A673 (cell line): ENCODE results near the gene SLC7A6.

Experiments
- CTCF ChIP-seq: fragments of 300-800, 200-600 bp; sonication (generic); conservative IDR thresholded peaks from 2 replicates; pipeline ENCODE4 v1.5.1; 2017; ENCODE audit warnings: low read depth, mild to moderate bottlenecking, antibody characterized with exemption, low read length, moderate library complexity, mixed read lengths
- EZH2 ChIP-seq: fragments of 200-600 bp; sonication (generic); IDR thresholded peaks from 2 replicates; pipeline ENCODE4 v1.6.1; 2017; ENCODE audit warnings: borderline replicate concordance, low read depth, mild to moderate bottlenecking, mixed read lengths, antibody characterized with exemption, low read length; ENCODE audit not compliant: poor library complexity, severe bottlenecking

DNA sequence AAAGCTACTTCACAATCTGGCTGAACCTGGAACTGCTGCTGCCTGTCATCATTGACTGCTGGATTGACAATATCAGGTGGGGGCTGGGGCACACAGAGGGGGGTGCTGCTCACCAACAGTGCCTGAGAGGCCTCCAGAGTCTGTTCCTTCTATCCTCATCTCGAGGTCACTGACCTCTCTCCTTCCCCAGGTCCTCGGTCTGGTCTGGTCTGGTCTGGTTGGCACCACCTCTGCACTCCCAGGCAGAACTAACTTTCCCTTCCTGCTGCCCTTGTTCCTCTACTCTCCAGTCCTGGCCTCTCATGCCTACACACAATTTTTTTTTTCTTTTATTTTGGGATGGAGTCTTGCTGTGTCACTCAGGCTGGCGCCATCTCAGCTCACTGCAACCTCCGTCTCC is 15.0 kb upstream of the SLC7A6 start:
- TF ChIP-seq CTCF: no peak
- TF ChIP-seq EZH2: no peak
